K562 (cell line): ENCODE data around the gene IDH2. TPM values are rescaled to one million over a fixed set of nuclear protein-coding genes. Genes with fewer than 3 reads are reported as not detected.
A peak's percentile ranks its signal among the peaks of the same experiment; 100 is the strongest.

ENCODE experiments used
- ARHGAP35 ChIP-seq: fragments of 450-650 bp; IDR thresholded peaks from 2 replicates; pipeline ENCODE4 v1.6.1; 2018; ENCODE audit not compliant: partially characterized antibody
- ATF1 ChIP-seq, 2 experiments: fragments of 450-650 bp in 1 of 2; IDR thresholded peaks; 2 replicates each; pipeline ENCODE4 v1.6.1; 2016; ENCODE audit warnings: missing compliant biosample characterization in 1 of 2, missing genetic modification characterization in 1 of 2
- E4F1 ChIP-seq: fragments of 250-450 bp; sonication (Bioruptor Pico); IDR thresholded peaks from 2 replicates; pipeline ENCODE4 v1.5.0; 2021; ENCODE audit warnings: mild to moderate bottlenecking, borderline replicate concordance
- ETV1 ChIP-seq: fragments of 450-650 bp; conservative IDR thresholded peaks from 2 replicates; pipeline ENCODE4 v1.6.1; 2016; ENCODE audit warnings: missing genetic modification characterization, control low read depth, low read depth, missing compliant biosample characterization
- EZH2 ChIP-seq: IDR thresholded peaks from 2 replicates; pipeline ENCODE4 v1.6.1; 2012; ENCODE audit warnings: low read depth, mild to moderate bottlenecking, inconsistent platforms, low read length, borderline replicate concordance
- GTF2E2 ChIP-seq: fragments of 200-800 bp; sonication (Bioruptor generic); IDR thresholded peaks from 2 replicates; pipeline ENCODE4 v1.6.1; 2016; ENCODE audit warnings: missing genetic modification characterization, missing compliant biosample characterization
- GTF3C2 ChIP-seq: IDR thresholded peaks from 3 replicates; pipeline ENCODE4 v1.6.1; 2011; ENCODE audit warnings: borderline replicate concordance, mild to moderate bottlenecking, moderate library complexity; ENCODE audit not compliant: insufficient read length; ENCODE audit errors: extremely low read depth
- HLTF ChIP-seq: fragments of 450-650 bp; IDR thresholded peaks from 2 replicates; pipeline ENCODE4 v1.6.1; 2016
- MAFG ChIP-seq: fragments of 450-650 bp; conservative IDR thresholded peaks from 2 replicates; pipeline ENCODE4 v1.6.1; 2016; ENCODE audit warnings: missing genetic modification characterization, missing compliant biosample characterization
- MEF2D ChIP-seq: conservative IDR thresholded peaks from 2 replicates; pipeline ENCODE4 v1.6.1; 2016; ENCODE audit warnings: low read depth, missing genetic modification characterization, missing compliant biosample characterization
- MTA1 ChIP-seq: fragments of 450-650 bp; IDR thresholded peaks from 2 replicates; pipeline ENCODE4 v1.6.1; 2017; ENCODE audit warnings: borderline replicate concordance
- NR1H2 ChIP-seq: sonication (generic); formaldehyde crosslinking; IDR thresholded peaks from 2 replicates; pipeline ENCODE4 v1.4.0; 2020; ENCODE audit warnings: mild to moderate bottlenecking, missing genetic modification reagents
- PCBP1 ChIP-seq: fragments of 200-400 bp; formaldehyde crosslinking; IDR thresholded peaks from 2 replicates; pipeline ENCODE4 v1.6.1; 2018; ENCODE audit warnings: mild to moderate bottlenecking, low read depth, low read length; ENCODE audit not compliant: poor library complexity, severe bottlenecking
- RB1 ChIP-seq: fragments of 450-650 bp; IDR thresholded peaks from 2 replicates; pipeline ENCODE4 v1.6.1; 2017; ENCODE audit warnings: low read depth, mild to moderate bottlenecking
- RFX5 ChIP-seq: IDR thresholded peaks from 2 replicates; pipeline ENCODE4 v1.6.1; 2011; ENCODE audit warnings: low read depth, mild to moderate bottlenecking, improper control_type of control experiment, low read length
- ZBTB26 ChIP-seq: fragments of 450-650 bp; formaldehyde crosslinking; IDR thresholded peaks from 2 replicates; pipeline ENCODE4 v1.4.0; 2022; ENCODE audit warnings: missing genetic modification characterization
- ZBTB34 ChIP-seq: fragments of 250-450 bp; sonication (Bioruptor Pico); IDR thresholded peaks from 2 replicates; pipeline ENCODE4 v1.8.0; 2021; ENCODE audit warnings: mild to moderate bottlenecking, moderate library complexity
- ZEB2 ChIP-seq: fragments of 450-650 bp; IDR thresholded peaks from 2 replicates; pipeline ENCODE4 v1.6.1; 2016
- ZNF444 ChIP-seq: fragments of 250-450 bp; sonication (Bioruptor Pico); IDR thresholded peaks from 2 replicates; pipeline ENCODE4 v1.4.0; 2020; ENCODE audit warnings: mild to moderate bottlenecking, moderate library complexity
- ZNF75A ChIP-seq: fragments of 450-650 bp; formaldehyde crosslinking; IDR thresholded peaks from 2 replicates; pipeline ENCODE4 v1.4.0; 2020; ENCODE audit warnings: mild to moderate bottlenecking
- polyA plus RNA-seq, 8 experiments: library from polyadenylated mRNA; depleted of rRNA in 4 of 8; stranded (reverse) in 5 of 8; unstranded in 3 of 8; fragments of >200 nt; fragmentation: Nextera tagmentation in 2 of 8; fragmentation: Illumina TruSeq in 1 of 8; extraction: Ambion mirVana in 2 of 8; extraction: Trizol in 1 of 8; gene quantifications; 2 replicates each; pipeline versions ENCODE4 v1.2.1 to v1.2.3, GENCODE V29; 2011 to 2014; ENCODE audit warnings: inconsistent platforms in 1 of 8, missing spikeins in 1 of 8
- total RNA-seq, 7 experiments: library from RNA; depleted of rRNA in 6 of 7; stranded (reverse); fragments of >200 nt in 6 of 7; fragmentation: Illumina TruSeq in 2 of 7; extraction: Trizol in 2 of 7; gene quantifications; 2 replicates each; pipeline versions ENCODE4 v1.2.1 to v1.2.3, GENCODE V29; 2011 to 2021; ENCODE audit warnings: low replicate concordance in 1 of 7

The IDH2 gene
- total and polyA plus RNA-seq, 9 of the 15 experiments (the other 6 are each of a cell fraction or from before 2014, with no cell fraction given): 0.70 to 99.9 (median 59.2) TPM

GRCh38 chr15:90101130-90101968, 919 bp downstream of the IDH2 start (continued):
- TF ChIP-seq ZBTB34 (CRISPR knock-in tag) (no peak), MTA1 (no peak), MEF2D (tag) (peak; percentile 46; the same call in 1 of the 2 replicates), ATF1 (CRISPR knock-in tag; IDR thresholded peaks at IDR 0.05) (no peak), ATF1 (tag; IDR thresholded peaks at IDR 0.05) (0 out of 2 replicates have a peak, but pooled peaks have one; percentile 13), GTF2E2 (tag) (no peak), NR1H2 (CRISPR knock-in tag) (no peak), EZH2 (no peak), E4F1 (no peak), PCBP1 (no peak), RFX5 (no peak), ZNF75A (CRISPR knock-in tag) (no peak), ZNF444 (CRISPR knock-in tag) (no peak), MAFG (tag) (peak; percentile 29; the same call in 1 of the 2 replicates), ARHGAP35 (no peak), ZBTB26 (CRISPR knock-in tag) (no peak), GTF3C2 (no peak), RB1 (peak; percentile 26; the same call in 1 of the 2 replicates), ETV1 (no peak), ZEB2 (no peak), HLTF (no peak)
